Measurements from ENCODE around the gene ACKR2. TPM values are rescaled to one million over a fixed set of nuclear protein-coding genes. Genes with fewer than 3 reads are reported as not detected.
A peak's percentile ranks its signal among the peaks of the same experiment; 100 is the strongest.

The ACKR2 gene
- total RNA-seq, 4 donors from 2014 or later, result 1.4 to 9.2 (median 5.2) TPM

DNA sequence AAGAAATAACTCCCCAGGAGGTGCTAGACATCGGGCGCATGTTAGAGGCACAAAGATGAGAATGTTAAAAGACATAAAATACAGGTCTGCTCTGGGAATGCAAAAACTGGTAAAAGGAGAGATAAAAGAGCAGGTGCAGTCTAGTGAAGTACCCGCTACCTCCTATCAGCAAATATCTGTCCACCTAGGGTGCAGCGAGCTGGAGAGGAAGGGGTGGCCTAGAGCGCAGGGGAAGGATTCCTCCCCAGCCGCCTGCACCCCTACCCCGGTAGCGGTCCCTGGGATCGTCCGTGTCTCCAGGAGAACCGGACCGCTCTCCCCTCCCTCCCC, 96.5 kb downstream of the ACKR2 start:
- peak overlapping the region; percentile 53 to 84 (median 60) for H3K4me3 ChIP-seq
- H3K4me1 ChIP-seq, result peaks cover 0 to 13% (median 9%) of the 10 kb centered on the region in 4 donors
- WGBS, 2 donors (ENCODE audit: low coverage in 1 of 2), result 9% methylated on average over 11 of the region's 12 CpGs; no CpG with 5 or more reads in 1 of the 2 donors
- no peaks in the 10 kb centered on the region for H3K27me3 ChIP-seq
- peaks cover 4 to 8% of the 10 kb centered on the region in 2 donors for H3K9me3 ChIP-seq
- in situ Hi-C loops (cut with MboI; ENCODE audit: low pct_ligation_motif_present in 1 of 4, low pct_unique_long_range_greater_than_20kb in 1 of 4, low sequenced_read_pairs in 3 of 4) (no loop called here), intact Hi-C loops (cut with DNase I; ENCODE audit: low total_unique reads) (no loop called here)
- peaks cover 0 to 5% (median 0%) of the 10 kb centered on the region in 4 donors for H3K36me3 ChIP-seq
- no peak for DNase-seq
- H3K27ac ChIP-seq, result peak overlapping the region; percentile 45 to 78 (median 64)
- TF ChIP-seq, protein P1, sequence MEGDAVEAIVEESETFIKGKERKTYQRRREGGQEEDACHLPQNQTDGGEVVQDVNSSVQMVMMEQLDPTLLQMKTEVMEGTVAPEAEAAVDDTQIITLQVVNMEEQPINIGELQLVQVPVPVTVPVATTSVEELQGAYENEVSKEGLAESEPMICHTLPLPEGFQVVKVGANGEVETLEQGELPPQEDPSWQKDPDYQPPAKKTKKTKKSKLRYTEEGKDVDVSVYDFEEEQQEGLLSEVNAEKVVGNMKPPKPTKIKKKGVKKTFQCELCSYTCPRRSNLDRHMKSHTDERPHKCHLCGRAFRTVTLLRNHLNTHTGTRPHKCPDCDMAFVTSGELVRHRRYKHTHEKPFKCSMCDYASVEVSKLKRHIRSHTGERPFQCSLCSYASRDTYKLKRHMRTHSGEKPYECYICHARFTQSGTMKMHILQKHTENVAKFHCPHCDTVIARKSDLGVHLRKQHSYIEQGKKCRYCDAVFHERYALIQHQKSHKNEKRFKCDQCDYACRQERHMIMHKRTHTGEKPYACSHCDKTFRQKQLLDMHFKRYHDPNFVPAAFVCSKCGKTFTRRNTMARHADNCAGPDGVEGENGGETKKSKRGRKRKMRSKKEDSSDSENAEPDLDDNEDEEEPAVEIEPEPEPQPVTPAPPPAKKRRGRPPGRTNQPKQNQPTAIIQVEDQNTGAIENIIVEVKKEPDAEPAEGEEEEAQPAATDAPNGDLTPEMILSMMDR (IDR thresholded peaks at IDR 0.05), result no peak
- TF ChIP-seq EP300 (IDR thresholded peaks at IDR 0.05; ENCODE audit: low read depth), result no peak
- no peak for TF ChIP-seq POLR2AphosphoS5 (IDR thresholded peaks at IDR 0.05)
- no peak for TF ChIP-seq POLR2A (IDR thresholded peaks at IDR 0.05)

DNA sequence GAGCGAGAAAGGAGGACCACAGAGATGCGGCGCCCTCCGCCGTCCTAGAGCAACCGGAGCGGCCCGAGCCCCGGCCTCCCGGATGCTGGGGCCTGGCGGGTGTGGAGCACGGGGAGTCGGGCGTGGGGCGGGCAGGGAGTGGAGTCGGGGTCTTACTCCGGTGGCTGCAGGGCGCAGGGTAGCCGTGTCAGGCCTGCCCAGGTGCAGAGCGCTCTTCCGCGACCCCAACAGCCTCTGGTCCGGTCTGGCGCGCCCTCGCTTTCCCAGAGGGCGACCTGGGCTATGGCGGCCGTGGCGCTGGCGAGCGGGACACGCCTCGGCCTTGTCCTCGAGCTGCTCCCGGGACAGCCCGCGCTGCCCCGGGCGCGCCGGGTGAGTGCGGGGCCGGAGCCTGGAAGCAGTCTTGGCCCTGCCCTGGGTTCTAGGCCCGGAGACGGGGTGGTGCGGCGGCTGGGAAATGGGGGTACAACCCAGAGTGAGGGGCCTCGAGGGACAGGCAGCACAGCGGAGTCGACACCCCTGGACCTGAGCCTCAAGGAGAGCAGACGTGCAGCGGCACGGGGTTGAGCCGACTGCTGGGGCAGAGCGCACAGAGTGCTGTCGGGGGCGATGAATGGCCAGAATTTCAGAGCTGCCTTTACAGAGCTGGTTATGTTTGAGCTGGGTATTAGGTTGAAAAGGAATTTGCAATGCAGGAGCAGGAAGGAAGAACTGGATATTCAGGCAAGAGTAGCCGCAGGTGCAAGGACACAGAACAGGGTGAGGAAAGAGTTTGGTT, 97.0 kb downstream of the ACKR2 start, which contains the start of gene ZNF662:
Gene ZNF662 (plus strand): TSS at position 73 of the 778 bp plus-strand sequence. CDS start 1,973 bp downstream, outside the sequence.
- Histone ChIP-seq H3K4me3 (peak within 1 kb of the TSS; percentile 53 to 84 (median 60)), H3K27me3 (no peaks in the 10 kb centered on the region), H3K27ac (peak within 1 kb of the TSS; percentile 45 to 78 (median 64)), H3K9me3 (peaks cover 4 to 8% of the 10 kb centered on the region in 2 donors), H3K4me1 (peaks cover 0 to 13% (median 9%) of the 10 kb centered on the region in 4 donors), H3K36me3 (peaks cover 0 to 6% (median 0%) of the 10 kb centered on the region in 4 donors)
- peak; percentile 42 for DNase-seq
- TF ChIP-seq POLR2A (IDR thresholded peaks at IDR 0.05) (peak; percentile 46), POLR2AphosphoS5 (IDR thresholded peaks at IDR 0.05) (no peak)
- intact Hi-C loops (cut with DNase I; ENCODE audit: low total_unique reads) (no loop called here), in situ Hi-C loops (cut with MboI; ENCODE audit: low pct_ligation_motif_present in 1 of 4, low pct_unique_long_range_greater_than_20kb in 1 of 4, low sequenced_read_pairs in 3 of 4) (no loop called here)
- WGBS, 2 donors (ENCODE audit: low coverage in 1 of 2), result 8% methylated on average over 42 of the region's 59 CpGs; no CpG with 5 or more reads in 1 of the 2 donors

DNA sequence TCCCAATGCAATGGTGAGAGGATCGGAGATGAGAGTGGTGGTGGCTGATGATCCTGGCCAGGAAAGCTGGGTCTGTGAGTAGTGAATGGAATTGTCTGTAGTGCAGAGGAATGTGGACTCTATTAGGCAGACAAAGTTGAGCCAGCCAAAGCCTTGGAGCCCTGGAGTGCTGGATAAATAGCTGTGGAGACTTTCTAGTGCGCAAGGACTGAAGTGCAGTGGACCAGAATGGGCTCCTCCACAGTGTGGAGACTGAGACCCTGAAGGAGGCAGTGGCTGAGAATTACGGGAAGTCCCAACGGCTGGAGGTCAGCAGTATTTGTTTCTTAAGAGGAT, 97.6 kb downstream of the ACKR2 start:
- TF ChIP-seq EP300 (IDR thresholded peaks at IDR 0.05; ENCODE audit: low read depth) (no peak), POLR2AphosphoS5 (IDR thresholded peaks at IDR 0.05) (no peak), POLR2A (IDR thresholded peaks at IDR 0.05) (no peak)
- TF ChIP-seq, protein P1 (IDR thresholded peaks at IDR 0.05), result no peak
- WGBS, 2 donors (ENCODE audit: low coverage in 1 of 2), result 61 to 70% methylated on average over 4 of the region's 4 CpGs
- Histone ChIP-seq H3K27me3 (no peaks in the 10 kb centered on the region), H3K27ac (peak overlapping the region in 1 of 4 donors; percentile 78), H3K4me3 (peak overlapping the region in 3 of 4 donors; percentile 53 to 63 (median 57)), H3K4me1 (peaks cover 0 to 13% (median 9%) of the 10 kb centered on the region in 4 donors), H3K9me3 (peaks cover 4 to 8% of the 10 kb centered on the region in 2 donors), H3K36me3 (peaks cover 0 to 12% (median 0%) of the 10 kb centered on the region in 4 donors)
- no peak for DNase-seq
- intact Hi-C loops (cut with DNase I; ENCODE audit: low total_unique reads) (no loop called here), in situ Hi-C loops (cut with MboI; ENCODE audit: low pct_ligation_motif_present in 1 of 4, low pct_unique_long_range_greater_than_20kb in 1 of 4, low sequenced_read_pairs in 3 of 4) (no loop called here)

DNA sequence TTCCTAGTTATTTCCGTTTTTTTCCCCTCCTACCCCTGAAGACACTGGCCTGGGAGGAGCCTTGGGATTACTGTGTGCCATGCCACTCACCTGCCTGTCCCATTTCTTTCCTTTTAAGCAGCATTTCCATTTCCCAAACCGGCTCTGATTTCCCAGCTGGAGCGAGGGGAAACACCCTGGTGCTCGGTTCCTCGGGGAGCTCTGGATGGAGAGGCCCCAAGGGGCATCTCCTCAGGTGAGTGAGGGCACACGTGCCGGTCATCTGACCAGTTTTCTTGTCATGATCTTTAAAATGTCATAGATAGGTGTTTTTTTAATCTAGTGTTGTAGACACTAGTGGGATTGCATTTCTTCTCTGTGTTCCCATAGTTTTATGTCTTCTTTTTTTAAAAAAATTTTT, 99.4 kb downstream of the ACKR2 start:
- Histone ChIP-seq H3K4me3 (no peak overlapping the region), H3K4me1 (peaks cover 0 to 13% (median 9%) of the 10 kb centered on the region in 4 donors), H3K9me3 (peaks cover 13 to 19% of the 10 kb centered on the region in 2 donors), H3K27ac (no peak overlapping the region), H3K36me3 (peaks cover 0 to 23% (median 5%) of the 10 kb centered on the region in 4 donors), H3K27me3 (no peaks in the 10 kb centered on the region)
- no peak for DNase-seq
- intact Hi-C loops (cut with DNase I; ENCODE audit: low total_unique reads), result no loop called here
- in situ Hi-C loops (cut with MboI; ENCODE audit: low pct_ligation_motif_present in 1 of 4, low pct_unique_long_range_greater_than_20kb in 1 of 4, low sequenced_read_pairs in 3 of 4), result no loop called here
- TF ChIP-seq POLR2A (IDR thresholded peaks at IDR 0.05), result no peak
- TF ChIP-seq, protein P1 (IDR thresholded peaks at IDR 0.05), result no peak
- WGBS, 2 donors (ENCODE audit: low coverage in 1 of 2), result 89 to 100% methylated on average over 1 to 7 of the region's 7 CpGs

All from transverse colon (tissue), 4 donors.